GM18873 (cell line): ENCODE data around the gene CAMKV.
"Not testable (repeated sequence)": the region's sequence is repeated elsewhere in the genome, so short reads cannot be mapped to it uniquely, and the experiment has no call there.

ENCODE experiments used
- ATAC-seq: cut with Tn5 transposase; IDR thresholded peaks from one replicate; pipeline ENCODE4 v1.9.1; 2021; ENCODE audit warnings: mild to moderate bottlenecking, moderate library complexity, moderate number of reproducible peaks; ENCODE audit not compliant: unreplicated experiment, low FRiP score

CAMKV gene, protein sequence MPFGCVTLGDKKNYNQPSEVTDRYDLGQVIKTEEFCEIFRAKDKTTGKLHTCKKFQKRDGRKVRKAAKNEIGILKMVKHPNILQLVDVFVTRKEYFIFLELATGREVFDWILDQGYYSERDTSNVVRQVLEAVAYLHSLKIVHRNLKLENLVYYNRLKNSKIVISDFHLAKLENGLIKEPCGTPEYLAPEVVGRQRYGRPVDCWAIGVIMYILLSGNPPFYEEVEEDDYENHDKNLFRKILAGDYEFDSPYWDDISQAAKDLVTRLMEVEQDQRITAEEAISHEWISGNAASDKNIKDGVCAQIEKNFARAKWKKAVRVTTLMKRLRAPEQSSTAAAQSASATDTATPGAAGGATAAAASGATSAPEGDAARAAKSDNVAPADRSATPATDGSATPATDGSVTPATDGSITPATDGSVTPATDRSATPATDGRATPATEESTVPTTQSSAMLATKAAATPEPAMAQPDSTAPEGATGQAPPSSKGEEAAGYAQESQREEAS

DNA sequence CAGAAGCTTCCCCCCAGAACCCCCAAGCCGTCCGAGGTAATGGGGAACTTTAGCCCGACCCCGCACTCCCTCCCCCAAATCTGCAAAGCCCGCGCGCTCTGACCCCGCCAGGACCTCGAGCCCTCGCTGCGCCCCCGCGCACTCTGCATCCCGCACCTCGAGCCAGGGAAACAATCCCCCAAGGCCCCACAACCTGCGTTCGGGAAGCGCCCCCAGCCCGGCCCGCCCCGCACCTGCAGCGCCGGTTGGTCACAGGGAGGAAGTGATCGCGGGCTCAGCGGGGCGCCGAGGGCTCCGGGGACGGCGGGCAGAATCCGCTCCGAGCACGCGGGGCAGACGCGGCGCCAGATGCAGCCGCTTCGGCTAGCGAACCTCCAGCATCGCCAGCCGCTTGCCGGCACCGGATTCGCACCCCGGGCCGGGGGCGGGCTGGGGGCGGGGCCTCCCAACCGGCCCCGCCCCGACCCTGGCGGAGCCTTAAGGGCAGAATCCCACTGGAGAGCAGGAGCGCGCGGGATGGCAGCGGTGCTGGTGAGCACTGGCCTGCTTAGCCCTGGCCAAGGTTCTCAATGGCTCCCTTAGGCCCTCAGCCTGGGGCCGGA, at the start of gene CAMKV:
Gene CAMKV, minus strand, starts transcription at position 382 of the 602 bp plus-strand sequence. CDS start 7,518 bp downstream, outside the sequence.
- ATAC-seq = no peak

DNA sequence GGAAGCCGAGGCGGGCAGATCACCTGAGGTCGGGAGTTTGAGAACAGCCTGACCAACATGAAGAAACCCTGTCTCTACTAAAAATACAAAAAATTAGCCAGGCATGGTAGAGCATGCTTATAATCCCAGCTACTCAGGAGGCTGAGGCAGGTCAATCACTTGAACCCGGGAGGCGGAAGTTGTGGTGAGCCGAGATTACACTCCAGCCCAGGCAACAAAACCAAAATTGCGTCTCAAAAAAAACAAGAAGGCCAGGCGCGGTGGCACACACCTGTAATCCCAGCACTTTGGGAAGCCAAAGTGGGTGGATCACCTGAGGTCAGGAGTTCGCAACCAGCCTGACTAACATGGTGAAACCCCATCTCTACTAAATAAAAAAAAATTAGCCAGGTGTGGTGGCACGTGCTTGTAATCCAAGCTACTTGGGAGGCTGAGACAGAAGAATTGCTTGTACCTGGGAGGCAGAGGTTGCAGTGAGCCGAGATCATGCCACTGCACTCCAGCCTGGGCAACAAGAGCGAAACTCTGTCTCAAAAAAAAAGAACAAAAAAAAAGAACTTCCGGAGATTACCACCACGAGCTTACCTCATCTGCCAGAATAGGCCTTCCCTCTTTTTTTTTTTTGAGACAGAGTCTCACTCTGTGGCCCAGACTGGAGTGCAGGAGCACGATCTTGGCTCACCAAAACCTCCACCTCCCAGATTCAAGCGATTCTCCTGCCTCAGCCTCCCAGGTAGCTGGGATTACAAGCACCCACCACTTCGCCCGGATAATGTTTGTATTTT, 48.3 kb upstream of the CAMKV start:
- not testable (repeated sequence) for ATAC-seq

DNA sequence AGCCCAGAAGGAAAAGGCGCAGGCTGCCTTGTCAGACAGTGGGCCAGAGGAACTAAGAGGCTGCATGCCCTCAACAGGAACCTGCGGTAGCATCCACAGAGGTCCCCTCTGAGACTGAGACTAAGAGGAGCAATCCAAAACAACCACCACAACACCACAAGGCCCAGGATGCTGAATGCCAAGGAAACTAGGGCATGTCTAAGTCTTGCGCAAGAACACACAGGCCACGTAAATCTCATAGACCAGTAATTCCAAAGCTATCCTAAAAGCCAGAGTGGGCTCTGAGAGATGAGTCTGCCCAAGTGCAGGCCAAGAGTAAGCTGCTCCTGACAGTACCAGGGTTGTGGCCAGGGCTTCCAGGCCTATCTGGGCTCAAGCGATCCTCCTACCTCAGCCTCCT, 47.0 kb upstream of the CAMKV start:
- no peak for ATAC-seq

DNA sequence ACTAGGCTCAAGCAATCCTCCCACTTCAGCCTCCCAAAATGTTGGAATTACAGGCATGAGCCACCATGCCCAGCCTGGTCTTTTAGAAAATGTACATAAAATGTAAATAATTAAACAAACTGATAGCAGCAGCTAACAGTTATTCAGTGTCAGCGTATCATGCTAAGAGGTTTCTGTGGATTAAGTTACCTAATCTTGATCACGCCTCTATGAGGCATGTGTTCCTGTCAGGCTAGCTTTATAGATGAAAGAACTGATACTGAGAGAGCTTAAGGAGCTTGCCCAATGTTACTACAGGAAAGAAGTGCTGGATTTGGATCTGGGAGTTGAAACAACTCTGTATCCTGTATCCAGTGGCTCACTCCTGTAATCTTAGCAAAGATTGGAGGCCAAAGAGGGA, 45.2 kb upstream of the CAMKV start:
- no peak for ATAC-seq

DNA sequence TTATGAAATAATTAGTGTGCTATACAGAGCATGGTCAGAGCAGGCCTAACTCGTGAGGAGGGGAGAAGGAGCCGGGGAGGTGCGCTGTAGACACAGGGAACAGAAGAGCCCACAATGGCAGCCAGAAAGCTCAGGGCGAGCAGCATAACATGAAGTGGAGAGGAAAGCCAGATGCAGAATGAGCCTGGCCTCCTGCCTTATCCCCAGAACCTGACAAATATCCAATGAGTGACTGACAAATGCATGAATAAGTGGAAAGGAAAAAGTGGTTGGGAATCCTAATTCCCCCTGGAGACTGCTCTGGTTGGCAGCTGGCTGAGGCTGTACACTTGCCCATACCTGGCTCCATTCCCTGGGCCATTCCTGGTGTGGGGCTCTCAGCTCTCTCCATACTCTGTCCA, 43.2 kb upstream of the CAMKV start:
- no peak for ATAC-seq

DNA sequence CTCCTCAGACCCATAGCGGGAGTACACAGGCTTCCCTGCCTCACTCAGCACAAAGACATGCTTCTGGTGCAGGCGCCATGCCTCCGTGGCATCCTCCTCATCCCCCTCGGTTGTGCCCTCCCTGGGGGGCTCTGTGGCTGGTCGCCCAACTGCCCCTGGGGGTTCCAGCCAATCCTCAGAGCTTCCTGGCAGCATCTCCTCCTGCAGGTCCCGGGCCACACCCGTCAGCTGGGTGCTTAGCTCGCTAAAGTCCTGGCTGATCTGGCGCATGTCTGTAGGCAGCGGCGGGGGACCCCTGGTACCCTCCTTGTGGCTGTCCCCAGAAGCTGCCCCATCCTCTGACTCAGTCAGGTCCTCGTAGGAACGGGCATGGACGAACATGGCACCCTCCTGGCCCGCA, 41.9 kb upstream of the CAMKV start:
- ATAC-seq = no peak

DNA sequence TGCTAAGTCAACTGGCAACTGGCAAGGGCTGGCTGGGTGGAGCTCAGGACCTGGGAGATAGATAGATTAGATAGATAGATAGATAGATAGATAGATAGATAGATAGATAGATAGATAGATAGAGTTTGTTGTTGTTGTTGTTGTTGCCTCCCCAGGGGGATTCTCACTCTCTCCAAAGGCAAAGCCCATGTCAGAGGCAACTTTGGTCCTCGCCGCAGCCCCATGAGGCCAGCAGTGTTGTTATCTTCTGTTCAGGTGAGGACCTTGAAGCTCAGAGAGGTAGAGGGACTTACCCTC, 41.4 kb upstream of the CAMKV start:
- no peak for ATAC-seq

DNA sequence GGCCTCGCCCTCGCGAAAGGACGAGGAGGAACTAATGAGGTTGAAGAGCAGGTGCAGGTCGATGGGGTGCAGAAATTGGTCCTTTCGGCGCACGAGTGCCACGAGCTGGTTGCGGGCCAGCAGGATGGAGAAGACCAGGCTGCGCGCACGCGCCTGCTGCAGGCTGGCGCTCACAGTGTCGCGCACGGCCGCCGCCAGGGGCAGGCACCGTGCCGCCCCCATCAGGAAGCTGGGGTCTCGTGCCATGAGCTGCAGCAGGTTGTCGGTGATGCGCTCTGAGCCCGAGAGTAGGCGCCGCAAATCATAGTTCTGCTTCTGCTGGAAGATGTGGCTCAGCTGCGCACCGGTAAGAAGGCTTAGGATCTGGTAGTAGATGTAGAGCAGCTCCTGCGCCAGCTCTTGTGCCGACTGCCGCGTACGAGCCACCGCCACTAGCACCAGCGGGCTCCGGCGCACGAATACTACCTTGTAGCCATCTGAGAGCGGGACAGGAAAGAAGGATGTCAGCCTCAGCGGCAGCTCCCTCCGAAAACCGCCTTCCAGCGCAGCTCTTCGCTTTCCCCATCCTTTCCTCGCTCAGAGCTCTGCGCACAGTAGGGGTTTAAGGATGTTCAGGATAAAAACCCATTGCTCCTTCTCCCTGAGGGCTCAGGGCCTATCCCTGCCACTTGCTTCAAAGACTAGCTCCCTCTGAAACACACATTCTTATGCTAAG, 40.9 kb upstream of the CAMKV start:
- no peak for ATAC-seq

DNA sequence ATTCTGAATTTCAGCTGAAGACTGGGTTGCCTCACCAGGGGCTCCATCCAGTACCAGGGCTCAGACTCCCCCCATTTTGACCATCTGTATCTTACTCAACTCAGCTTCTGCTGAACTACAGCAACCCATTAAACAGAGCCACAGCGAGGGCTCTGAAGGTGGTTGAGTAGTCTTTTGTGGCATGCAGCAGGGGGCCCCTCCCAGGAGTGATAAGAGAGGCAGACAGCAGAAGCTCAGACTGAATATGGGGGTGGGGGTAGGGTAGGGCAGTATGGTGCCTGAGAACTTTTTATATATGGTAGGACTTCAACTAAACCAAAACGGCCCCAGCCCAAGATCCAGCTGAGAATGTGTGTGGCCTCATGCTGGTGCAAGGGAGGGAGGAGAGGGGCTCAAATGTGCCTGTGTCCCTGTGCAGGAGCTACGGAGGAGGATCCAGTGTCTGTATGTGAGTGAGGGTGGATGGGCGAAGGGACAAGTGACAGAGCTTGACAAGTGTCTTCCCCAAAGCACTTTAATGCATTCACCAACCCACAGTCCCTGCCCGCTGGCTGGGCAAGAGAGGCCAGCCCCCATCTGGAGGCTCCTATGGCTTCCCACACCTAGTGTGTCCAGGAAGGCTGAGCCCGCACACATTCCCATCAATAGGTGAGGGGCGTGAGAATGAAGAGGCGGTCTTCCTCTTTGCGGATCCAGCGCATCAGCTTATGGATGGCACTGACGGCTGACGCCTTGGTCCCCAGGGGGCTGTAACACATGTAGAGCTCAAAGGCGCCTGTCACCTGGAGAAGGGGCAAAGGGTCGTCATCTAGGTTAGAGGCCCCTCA, 38.9 kb upstream of the CAMKV start:
- no peak for ATAC-seq

DNA sequence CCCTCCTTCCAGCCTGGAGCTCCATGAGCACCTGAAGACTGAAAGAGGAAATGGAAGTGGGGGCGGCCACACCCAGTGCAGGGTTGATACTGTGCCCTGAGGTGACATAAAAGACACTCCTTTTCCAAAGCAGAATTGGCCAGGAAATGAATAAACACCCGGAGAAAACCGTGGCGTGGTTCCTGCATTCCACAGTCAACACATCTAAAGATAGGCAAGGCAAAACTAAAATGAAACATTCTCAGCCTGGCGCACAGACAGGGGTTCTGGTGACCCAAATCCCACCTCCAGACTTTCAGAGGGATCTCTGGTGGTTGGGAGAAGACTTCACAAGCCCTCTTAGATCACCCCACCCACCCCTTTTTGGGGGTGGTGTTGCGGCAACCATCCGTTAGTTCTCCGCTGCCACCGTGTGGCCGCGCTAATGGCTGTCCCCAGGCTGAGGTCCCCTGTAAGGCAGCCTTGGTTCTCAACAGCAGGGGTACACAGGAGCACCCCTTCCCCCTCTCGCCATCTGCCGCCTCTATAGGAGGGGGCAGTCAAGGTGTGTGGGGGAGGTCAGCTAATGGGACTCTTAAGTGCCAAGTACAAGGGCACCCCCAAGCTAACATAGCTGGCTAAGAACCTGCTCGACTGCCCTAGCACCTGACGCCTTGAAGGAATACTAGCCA, 36.5 kb upstream of the CAMKV start:
- ATAC-seq = no peak

DNA sequence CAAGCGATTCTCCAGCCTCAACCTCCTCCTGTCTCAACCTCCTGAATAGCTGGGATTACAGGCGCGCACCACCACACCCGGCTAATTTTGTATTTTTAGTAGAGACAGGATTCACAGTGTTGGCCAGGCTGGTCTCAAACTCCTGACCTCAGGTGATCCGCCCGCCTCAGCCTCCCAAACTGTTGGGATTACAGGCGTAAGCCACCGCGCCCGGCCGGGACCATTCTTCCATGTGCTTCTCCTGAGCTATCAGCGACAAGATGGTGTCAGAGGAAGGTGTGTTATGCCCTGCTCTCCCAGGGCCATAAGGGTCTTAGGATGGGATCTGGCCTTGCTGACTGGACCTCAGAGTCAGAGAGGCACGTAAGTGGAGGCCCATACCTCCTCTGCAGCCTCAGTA, 34.7 kb upstream of the CAMKV start:
- ATAC-seq = not testable (repeated sequence)

DNA sequence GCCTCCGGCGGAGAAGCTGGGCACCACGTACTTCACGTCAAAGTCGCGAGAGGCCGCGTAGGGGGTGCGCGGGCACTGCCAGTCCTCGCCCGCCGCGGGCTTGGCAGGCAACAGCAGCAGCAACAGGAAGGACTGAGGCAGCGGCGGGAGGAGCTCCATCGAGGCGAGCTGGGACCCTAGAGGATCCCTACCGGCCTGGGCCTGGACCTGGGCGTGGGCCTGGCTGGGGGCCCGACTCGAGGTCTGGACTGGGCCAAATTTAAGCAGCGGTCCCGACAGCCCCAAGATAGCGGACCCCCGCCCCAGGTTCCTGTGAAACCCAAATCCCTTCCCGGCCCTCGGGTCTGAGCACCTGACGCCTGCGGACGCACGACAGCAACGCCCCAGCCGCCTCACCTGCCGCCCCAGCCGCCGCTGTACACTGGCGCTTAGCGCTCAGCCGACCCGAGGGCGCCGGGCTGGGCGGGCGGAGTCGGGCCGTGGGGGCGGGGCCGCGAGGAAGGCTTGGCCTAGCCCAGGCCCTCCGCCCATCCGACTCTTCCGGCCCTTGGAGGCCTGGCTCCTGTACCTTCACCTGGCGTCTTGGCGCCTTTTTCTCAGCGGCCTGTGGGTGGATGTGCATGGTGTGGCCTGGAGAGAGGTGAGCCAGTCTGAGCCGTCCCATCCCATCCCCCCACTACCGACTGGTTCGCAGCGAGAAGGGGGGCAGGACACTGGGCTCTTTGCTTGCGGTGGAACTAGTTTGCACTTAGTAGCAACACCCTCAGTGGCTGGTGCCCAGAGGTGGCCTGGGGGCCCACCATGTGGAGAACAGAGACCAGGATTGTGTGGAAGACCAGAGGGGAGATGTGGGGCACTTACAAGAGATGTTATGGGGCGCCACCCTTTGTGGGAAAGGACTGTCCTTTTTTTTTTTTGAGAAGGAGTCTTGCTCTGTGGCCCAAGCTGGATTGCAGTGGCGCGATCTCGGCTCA, 34.0 kb upstream of the CAMKV start, which contains the start of gene MST1R:
Gene MST1R, minus strand, starts transcription at position 423 of the 974 bp plus-strand sequence. Its CDS starts 264 bp downstream, at position 159.
- no peak for ATAC-seq

DNA sequence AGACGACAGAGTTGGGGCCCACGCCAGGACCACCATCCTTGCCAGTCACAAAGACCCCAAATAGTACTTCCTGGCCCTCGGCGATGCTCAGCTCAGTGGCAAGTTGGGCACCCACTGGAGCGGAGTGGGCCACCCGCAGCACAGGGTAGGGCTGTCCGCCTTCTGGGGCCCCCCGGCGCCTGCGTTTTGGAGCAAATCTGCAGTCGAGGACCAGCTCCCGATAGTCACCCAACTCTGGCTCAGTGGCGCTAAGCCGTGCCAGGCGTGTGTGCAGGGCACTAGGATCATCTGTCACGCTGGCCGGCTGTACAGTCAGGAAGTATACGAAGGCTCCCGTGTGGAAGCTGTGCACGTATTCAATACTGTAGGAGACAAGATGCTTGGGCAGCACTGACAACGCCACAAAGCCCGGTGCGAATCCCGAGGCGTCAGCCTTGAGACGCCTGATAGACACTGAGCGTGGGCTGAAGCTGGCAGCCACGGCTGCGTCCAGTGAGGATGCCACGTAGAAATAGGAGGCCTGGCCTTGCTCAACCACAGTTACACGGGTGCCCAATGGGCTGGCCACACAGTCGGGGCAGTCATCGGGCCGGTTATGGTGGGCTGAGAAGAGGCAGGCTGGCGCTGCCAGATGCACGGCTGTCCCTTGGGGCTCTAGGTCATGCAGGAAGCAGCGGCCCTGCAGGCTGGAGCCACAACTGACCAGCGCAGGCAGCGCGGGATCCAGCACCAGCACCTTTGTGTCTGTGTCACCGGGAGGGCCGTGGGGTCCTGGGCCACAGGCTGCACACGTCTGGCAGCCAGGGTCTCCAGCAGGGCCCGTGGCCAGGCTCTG, 33.0 kb upstream of the CAMKV start:
- no peak for ATAC-seq

DNA sequence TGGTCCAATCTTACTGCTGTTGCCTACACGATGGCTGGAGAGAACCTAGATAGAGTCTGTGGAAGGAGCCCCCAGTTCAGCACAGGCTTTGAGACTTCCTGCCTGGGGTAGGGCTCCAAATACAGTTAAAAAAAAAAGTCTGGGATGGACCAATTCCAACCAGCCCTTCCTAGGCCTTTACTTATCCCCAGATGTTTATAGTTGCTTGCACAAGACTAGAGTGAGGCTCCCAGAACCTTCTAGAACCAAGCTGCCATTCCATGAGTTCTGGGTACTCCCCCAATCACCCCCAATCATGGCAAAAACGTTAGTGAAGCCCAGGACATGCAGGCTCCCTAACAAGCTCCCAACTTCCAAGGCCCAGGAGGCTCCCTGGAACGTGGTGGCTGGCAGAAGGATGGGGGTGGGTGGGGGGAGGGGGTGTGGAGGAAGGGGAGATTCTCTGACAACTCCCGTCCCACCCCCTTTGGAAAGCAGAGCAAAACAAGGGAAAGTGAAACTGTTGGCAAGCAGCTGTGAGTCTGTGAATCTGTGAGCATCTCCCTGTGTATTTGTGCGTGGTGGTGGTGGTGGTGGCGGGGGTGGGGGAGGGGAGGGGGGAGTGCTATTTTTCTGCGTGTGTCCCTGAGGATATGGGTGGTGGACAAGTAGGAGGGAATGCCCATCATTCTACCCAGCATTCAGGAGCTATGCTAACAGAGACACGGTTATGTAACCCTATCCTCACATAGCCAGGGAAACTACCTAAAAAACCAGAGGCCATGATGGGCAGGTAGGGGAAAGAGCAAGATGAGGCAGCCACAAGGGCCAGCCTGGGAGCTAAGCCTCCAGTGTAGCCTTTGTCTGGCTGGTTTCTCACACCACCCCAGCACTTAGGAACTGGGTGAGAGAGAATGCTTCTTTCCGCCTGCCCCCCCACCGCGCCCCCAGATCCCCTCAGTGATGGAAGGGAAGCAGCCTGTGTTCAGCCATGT, 31.9 kb upstream of the CAMKV start:
- ATAC-seq = no peak

DNA sequence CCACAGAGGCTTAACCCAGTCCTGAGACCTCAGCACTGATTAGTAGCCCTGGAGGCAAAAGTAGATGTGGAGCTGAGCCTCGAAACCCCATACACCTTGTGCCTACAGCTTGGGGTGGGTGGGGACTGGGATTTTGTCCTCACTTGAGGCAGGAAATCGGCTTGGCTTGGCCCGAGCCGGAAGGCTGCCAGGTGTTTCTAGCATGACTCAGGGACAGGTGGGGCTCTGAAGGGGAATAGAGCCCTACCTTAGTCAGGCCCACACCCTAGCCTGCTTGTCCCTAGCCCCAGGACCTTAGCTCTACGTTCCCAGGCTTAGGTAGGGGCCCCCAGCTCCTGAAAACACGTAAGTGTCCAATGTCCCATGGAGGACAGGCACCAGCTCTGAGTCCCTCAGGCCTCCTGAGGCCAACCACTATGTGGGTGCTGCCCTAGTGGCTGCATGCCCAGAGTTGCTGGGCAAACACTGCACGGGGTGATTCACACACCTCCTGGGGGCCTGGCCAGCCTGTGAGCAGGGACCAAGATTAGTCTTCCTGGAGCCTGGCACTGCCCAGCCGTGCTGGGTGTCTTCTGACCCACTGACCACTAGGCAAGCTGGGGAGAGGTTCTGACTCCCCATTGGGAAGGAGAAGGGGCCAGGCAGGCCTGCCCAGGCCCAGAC, 30.9 kb upstream of the CAMKV start:
- no peak for ATAC-seq

DNA sequence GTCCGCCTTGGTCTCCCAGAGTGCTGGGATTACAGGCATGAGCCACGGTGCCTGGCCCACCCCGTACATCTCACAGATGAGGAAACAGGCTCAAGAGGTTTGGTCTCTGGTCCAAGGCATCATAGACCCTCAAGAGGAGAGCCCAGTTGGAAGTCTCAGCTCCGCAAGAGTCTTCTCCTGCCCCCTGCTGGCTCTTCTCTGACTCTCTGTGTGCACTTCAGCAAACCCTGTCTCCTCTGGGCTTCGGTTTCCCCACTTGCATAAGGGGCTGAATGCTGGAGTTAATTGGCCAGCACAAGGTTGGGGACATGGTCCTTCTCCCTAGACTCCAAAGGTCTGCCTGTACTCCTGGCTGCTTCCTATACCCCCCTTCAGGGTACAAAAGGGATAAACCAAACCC, 30.1 kb upstream of the CAMKV start:
- ATAC-seq = no peak
